Prostate gland (tissue), 2 donors: ENCODE data around the gene IDS.

ENCODE experiments used
- CTCF ChIP-seq, 4 experiments: fragments of 200-600 bp in 2 of 4; fragments of 450-650 bp in 2 of 4; sonication (generic) in 2 of 4; IDR thresholded peaks; 1 replicate in 3 of 4; 2 replicates in 1 of 4; pipeline ENCODE4 v1.5.1; 2016 to 2019; ENCODE audit warnings: antibody characterized with exemption in 4 of 4, mild to moderate bottlenecking in 2 of 4, moderate library complexity in 2 of 4
- POLR2A ChIP-seq: fragments of 450-650 bp; IDR thresholded peaks from one replicate; pipeline ENCODE4 v1.6.1; 2016; ENCODE audit warnings: antibody characterized with exemption, mild to moderate bottlenecking
- POLR2AphosphoS5 ChIP-seq: sonication (generic); formaldehyde crosslinking; IDR thresholded peaks from one replicate; pipeline ENCODE4 v1.6.1; 2017; ENCODE audit warnings: antibody characterized with exemption

DNA sequence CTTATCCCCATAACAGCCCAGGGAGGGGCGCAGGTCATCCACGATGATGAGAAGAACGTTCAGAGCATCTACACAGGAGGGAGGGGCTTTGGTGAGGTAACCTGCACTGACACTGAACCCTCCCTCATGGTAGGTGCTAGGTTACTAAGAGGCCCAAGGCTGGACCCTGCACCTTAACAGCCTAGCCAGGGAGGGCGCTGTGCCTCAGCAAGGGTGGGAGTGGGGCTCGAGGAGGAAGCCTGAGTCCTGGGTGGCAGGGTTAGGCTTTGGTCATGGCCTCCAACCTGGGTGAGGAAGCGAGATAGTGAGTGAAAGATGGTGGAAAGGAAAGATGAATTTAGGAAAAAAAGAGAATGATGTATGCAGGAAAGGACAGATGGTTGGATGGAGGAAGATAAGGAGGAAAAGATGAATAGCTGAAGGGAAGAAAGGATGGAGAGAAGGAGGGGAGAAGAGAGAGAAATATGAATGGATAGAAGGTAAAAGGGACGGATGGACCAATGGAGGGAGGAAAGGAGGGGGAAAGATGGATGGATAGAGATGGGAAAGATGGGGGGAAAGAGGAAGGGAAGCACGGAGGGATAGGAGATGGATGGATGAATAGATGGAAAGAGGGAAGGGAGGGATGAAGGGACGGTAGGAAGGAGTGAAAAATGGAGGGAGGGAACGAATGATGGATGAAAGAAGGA is 736 bp downstream of the IDS start:
- TF ChIP-seq CTCF (IDR thresholded peaks at IDR 0.05) (no peak), POLR2AphosphoS5 (no peak), POLR2A (no peak)
